Neural cell (in vitro differentiated cells): ENCODE results near the gene HDAC7. TPM values are rescaled to one million over a fixed set of nuclear protein-coding genes. Genes with fewer than 3 reads are reported as not detected.

Source experiments
- H2AFZ ChIP-seq: fragments of 200-600, 300-800 bp; sonication (generic), shearing (Covaris generic); 2 replicates; pipeline ENCODE4 v1.6.0; 2014; ENCODE audit warnings: low read depth, mild to moderate bottlenecking, antibody characterized with exemption, low read length, moderate library complexity
- H3F3A ChIP-seq: fragments of 200-600 bp; shearing (Covaris generic); 2 replicates; pipeline ENCODE4 v1.6.1; 2016; ENCODE audit warnings: mild to moderate bottlenecking, moderate library complexity, mixed read lengths, antibody characterized with exemption, low read length; ENCODE audit not compliant: insufficient read depth, poor library complexity, severe bottlenecking
- H3K27ac ChIP-seq: fragments of 200-600, 300-800 bp; sonication (generic), shearing (Covaris generic); 2 replicates; pipeline ENCODE4 v1.5.1; 2014; ENCODE audit warnings: mild to moderate bottlenecking, low read length, moderate library complexity
- H3K27me3 ChIP-seq: fragments of 300-800, 200-600 bp; sonication (generic), shearing (Covaris generic); 2 replicates; pipeline ENCODE4 v1.6.0; 2014; ENCODE audit warnings: mild to moderate bottlenecking, low read depth, low read length, moderate library complexity; ENCODE audit not compliant: insufficient read depth
- H3K36me3 ChIP-seq: fragments of 300-800, 200-600 bp; sonication (generic), shearing (Covaris generic); 2 replicates; pipeline ENCODE4 v1.5.1; 2014; ENCODE audit warnings: mild to moderate bottlenecking, antibody characterized with exemption, low read length, moderate library complexity; ENCODE audit not compliant: insufficient read depth
- H3K4me2 ChIP-seq: fragments of 300-800, 200-600 bp; sonication (generic), shearing (Covaris generic); 2 replicates; pipeline ENCODE4 v1.6.0; 2014; ENCODE audit warnings: mild to moderate bottlenecking, low read length
- H3K4me3 ChIP-seq: fragments of 300-800, 200-600 bp; sonication (generic), shearing (Covaris generic); 2 replicates; pipeline ENCODE4 v1.5.1; 2014; ENCODE audit warnings: mild to moderate bottlenecking, low read length, moderate library complexity
- H3K79me2 ChIP-seq: fragments of 200-600 bp; shearing (Covaris generic); replicated peaks from 2 replicates; pipeline ENCODE4 v1.6.0; 2014; ENCODE audit warnings: mild to moderate bottlenecking, low read length, moderate library complexity; ENCODE audit not compliant: insufficient read depth
- H3K9ac ChIP-seq: fragments of 300-800, 200-600 bp; sonication (generic), shearing (Covaris generic); 2 replicates; pipeline ENCODE4 v1.6.1; 2016; ENCODE audit warnings: mild to moderate bottlenecking, low read length, mixed read lengths
- H3K9me2 ChIP-seq: fragments of 200-600 bp; shearing (Covaris generic); 2 replicates; pipeline ENCODE4 v1.6.1; 2016; ENCODE audit warnings: mild to moderate bottlenecking, low read length, mixed read lengths; ENCODE audit not compliant: insufficient read depth
- H3K9me3 ChIP-seq: fragments of 200-600, 300-800 bp; sonication (generic), shearing (Covaris generic); 2 replicates; pipeline ENCODE4 v1.6.1; 2016; ENCODE audit warnings: mild to moderate bottlenecking, mixed run types, low read length, moderate library complexity, mixed read lengths
- H4K20me1 ChIP-seq: fragments of 200-600 bp; shearing (Covaris generic); 2 replicates; pipeline ENCODE4 v1.6.1; 2016; ENCODE audit warnings: mild to moderate bottlenecking, mixed run types; ENCODE audit not compliant: insufficient read depth
- CTCF ChIP-seq: fragments of 450-650 bp; IDR thresholded peaks from 2 replicates; pipeline ENCODE4 v1.5.1; 2014; ENCODE audit warnings: antibody characterized with exemption, mild to moderate bottlenecking, moderate library complexity; ENCODE audit not compliant: poor library complexity, severe bottlenecking
- EP300 ChIP-seq: fragments of 450-650 bp; conservative IDR thresholded peaks from 2 replicates; pipeline ENCODE4 v1.6.1; 2014; ENCODE audit warnings: antibody characterized with exemption, mild to moderate bottlenecking, moderate library complexity; ENCODE audit not compliant: poor library complexity, severe bottlenecking
- EZH2 ChIP-seq: fragments of 200-600, 300-800 bp; shearing (Covaris generic), sonication (generic); IDR thresholded peaks from 2 replicates; pipeline ENCODE4 v1.6.1; 2014; ENCODE audit warnings: antibody characterized with exemption, low read length, borderline replicate concordance, mild to moderate bottlenecking; ENCODE audit not compliant: insufficient read depth, poor library complexity, severe bottlenecking
- MXI1 ChIP-seq: fragments of 450-650 bp; conservative IDR thresholded peaks from 2 replicates; pipeline ENCODE4 v1.6.1; 2014; ENCODE audit warnings: antibody characterized with exemption, mild to moderate bottlenecking; ENCODE audit not compliant: poor library complexity, severe bottlenecking
- POLR2AphosphoS5 ChIP-seq: IDR thresholded peaks from 2 replicates; pipeline ENCODE4 v1.6.1; 2012
- RAD21 ChIP-seq: fragments of 450-650 bp; conservative IDR thresholded peaks from 2 replicates; pipeline ENCODE4 v1.6.1; 2014; ENCODE audit warnings: antibody characterized with exemption, mild to moderate bottlenecking, moderate library complexity
- SMC3 ChIP-seq: fragments of 450-650 bp; conservative IDR thresholded peaks from 2 replicates; pipeline ENCODE4 v1.6.1; 2014; ENCODE audit warnings: antibody characterized with exemption, mild to moderate bottlenecking, moderate library complexity; ENCODE audit not compliant: poor library complexity
- TAF1 ChIP-seq: IDR thresholded peaks from 2 replicates; pipeline ENCODE4 v1.6.1; 2012; ENCODE audit warnings: low read depth
- polyA plus RNA-seq: library from polyadenylated mRNA; depleted of rRNA; stranded (reverse); fragments of >200 nt; gene quantifications from 2 replicates; pipeline ENCODE4 v1.2.3, GENCODE V29; 2014
- TF ChIP-seq, protein P1 (sequence below): IDR thresholded peaks from 2 replicates; pipeline ENCODE4 v1.6.1; 2012; ENCODE audit warnings: borderline replicate concordance

The HDAC7 gene
- polyA plus RNA-seq, 1 donor from 2014 or later, result 30.2 TPM

DNA sequence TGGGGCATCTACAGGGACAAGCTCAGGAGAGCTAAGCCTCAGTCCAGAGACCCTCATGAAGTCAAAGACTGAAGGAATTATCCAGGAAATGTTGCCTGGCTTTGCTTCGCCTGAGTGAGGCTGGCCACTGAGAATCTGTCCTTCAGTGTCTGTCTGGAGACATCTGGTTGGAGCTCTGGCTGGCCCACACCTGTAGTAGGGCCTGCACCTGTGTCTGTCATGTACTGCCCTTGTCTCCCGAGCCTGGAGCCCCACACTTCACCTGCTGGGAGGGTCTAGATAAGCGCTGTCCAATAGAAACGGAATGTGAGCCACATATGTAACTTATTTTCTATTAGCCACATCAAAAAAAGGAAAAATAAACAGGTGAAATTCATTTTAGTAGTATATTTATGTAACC, 9.9 kb upstream of the HDAC7 start:
- no peaks in the 10 kb centered on the region for H3K79me2 ChIP-seq
- H3K4me3 ChIP-seq, result no peak overlapping the region
- no peak overlapping the region for H3K4me2 ChIP-seq
- no peaks in the 10 kb centered on the region for H3K27me3 ChIP-seq
- no peaks in the 10 kb centered on the region for H3F3A ChIP-seq
- TF ChIP-seq SMC3 (no peak), CTCF (no peak), EP300 (no peak), RAD21 (no peak)
- no peak overlapping the region for H2AFZ ChIP-seq
- no peaks in the 10 kb centered on the region for H4K20me1 ChIP-seq
- H3K27ac ChIP-seq, result no peak overlapping the region
- no peaks in the 10 kb centered on the region for H3K36me3 ChIP-seq
- H3K9me3 ChIP-seq, result no peaks in the 10 kb centered on the region
- H3K9ac ChIP-seq, result no peak overlapping the region
- no peaks in the 10 kb centered on the region for H3K9me2 ChIP-seq

GRCh38 chr12:47828976-47829482, 9.3 kb upstream of the HDAC7 start:
- Histone ChIP-seq H3K27ac (no peak overlapping the region), H3K79me2 (no peaks in the 10 kb centered on the region), H3F3A (no peaks in the 10 kb centered on the region), H3K4me3 (no peak overlapping the region), H3K4me2 (no peak overlapping the region), H3K36me3 (no peaks in the 10 kb centered on the region), H3K27me3 (no peaks in the 10 kb centered on the region), H3K9ac (no peak overlapping the region), H3K9me2 (no peaks in the 10 kb centered on the region), H4K20me1 (no peaks in the 10 kb centered on the region), H2AFZ (no peak overlapping the region), H3K9me3 (no peaks in the 10 kb centered on the region)
- no peak for TF ChIP-seq EP300
- no peak for TF ChIP-seq TAF1
- no peak for TF ChIP-seq SMC3
- no peak for TF ChIP-seq POLR2AphosphoS5

GRCh38 chr12:47828008-47828975, 8.6 kb upstream of the HDAC7 start:
- Histone ChIP-seq H3K27ac (no peak overlapping the region), H3K27me3 (no peaks in the 10 kb centered on the region), H3F3A (no peaks in the 10 kb centered on the region), H3K4me2 (no peak overlapping the region), H3K9ac (no peak overlapping the region), H4K20me1 (no peaks in the 10 kb centered on the region), H3K36me3 (no peaks in the 10 kb centered on the region), H3K79me2 (no peaks in the 10 kb centered on the region), H3K4me3 (no peak overlapping the region), H3K9me3 (no peaks in the 10 kb centered on the region), H3K9me2 (no peaks in the 10 kb centered on the region), H2AFZ (no peak overlapping the region)
- no peak for TF ChIP-seq SMC3
- no peak for TF ChIP-seq EZH2
- TF ChIP-seq CTCF, result no peak
- no peak for TF ChIP-seq RAD21
- TF ChIP-seq EP300, result no peak
- TF ChIP-seq TAF1, result no peak
- no peak for TF ChIP-seq POLR2AphosphoS5
- no peak for TF ChIP-seq MXI1
- TF ChIP-seq, protein P1, sequence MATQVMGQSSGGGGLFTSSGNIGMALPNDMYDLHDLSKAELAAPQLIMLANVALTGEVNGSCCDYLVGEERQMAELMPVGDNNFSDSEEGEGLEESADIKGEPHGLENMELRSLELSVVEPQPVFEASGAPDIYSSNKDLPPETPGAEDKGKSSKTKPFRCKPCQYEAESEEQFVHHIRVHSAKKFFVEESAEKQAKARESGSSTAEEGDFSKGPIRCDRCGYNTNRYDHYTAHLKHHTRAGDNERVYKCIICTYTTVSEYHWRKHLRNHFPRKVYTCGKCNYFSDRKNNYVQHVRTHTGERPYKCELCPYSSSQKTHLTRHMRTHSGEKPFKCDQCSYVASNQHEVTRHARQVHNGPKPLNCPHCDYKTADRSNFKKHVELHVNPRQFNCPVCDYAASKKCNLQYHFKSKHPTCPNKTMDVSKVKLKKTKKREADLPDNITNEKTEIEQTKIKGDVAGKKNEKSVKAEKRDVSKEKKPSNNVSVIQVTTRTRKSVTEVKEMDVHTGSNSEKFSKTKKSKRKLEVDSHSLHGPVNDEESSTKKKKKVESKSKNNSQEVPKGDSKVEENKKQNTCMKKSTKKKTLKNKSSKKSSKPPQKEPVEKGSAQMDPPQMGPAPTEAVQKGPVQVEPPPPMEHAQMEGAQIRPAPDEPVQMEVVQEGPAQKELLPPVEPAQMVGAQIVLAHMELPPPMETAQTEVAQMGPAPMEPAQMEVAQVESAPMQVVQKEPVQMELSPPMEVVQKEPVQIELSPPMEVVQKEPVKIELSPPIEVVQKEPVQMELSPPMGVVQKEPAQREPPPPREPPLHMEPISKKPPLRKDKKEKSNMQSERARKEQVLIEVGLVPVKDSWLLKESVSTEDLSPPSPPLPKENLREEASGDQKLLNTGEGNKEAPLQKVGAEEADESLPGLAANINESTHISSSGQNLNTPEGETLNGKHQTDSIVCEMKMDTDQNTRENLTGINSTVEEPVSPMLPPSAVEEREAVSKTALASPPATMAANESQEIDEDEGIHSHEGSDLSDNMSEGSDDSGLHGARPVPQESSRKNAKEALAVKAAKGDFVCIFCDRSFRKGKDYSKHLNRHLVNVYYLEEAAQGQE, result no peak
